Tibial nerve (tissue), 4 donors: Measurements from ENCODE around the gene SBK1.

ENCODE experiments used
- EP300 ChIP-seq, 2 donors: sonication (generic); formaldehyde crosslinking; IDR thresholded peaks; one replicate each; pipeline ENCODE4 v1.6.1; 2017; ENCODE audit warnings: antibody characterized with exemption in 2 of 2, mild to moderate bottlenecking in 1 of 2
- POLR2A ChIP-seq, 2 donors: fragments of 450-650 bp; IDR thresholded peaks; one replicate each; pipeline ENCODE4 v1.6.1; 2017; ENCODE audit warnings: antibody characterized with exemption in 2 of 2, mild to moderate bottlenecking in 2 of 2, moderate library complexity in 2 of 2
- TF ChIP-seq, protein P1 (sequence below), 5 experiments: fragments of 200-600 bp in 3 of 5; fragments of 450-650 bp in 2 of 5; sonication (generic) in 3 of 5; IDR thresholded peaks; one replicate each; pipeline ENCODE4 v1.5.1; 2016 to 2019; ENCODE audit warnings: antibody characterized with exemption in 5 of 5, mild to moderate bottlenecking in 3 of 5, moderate library complexity in 2 of 5

DNA sequence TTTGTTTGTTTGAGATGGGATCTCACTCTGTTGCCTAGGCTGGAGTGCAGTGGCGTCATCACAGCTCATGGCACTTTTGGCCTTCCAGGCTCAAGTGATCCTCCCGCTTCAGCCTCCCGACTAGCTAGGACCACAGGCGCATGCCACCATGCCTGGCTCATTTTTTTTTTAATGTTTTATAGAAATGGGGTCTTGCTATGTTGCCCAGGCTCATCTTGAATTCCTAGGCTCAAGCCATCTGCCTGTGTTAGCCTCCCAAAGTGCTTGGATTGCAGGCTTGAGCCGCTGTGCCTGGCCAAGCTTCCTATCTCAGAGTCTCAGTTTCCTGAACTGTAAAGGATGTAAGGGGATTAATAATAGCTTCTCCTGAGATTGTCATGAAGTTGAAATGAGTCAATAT lies 8.0 kb downstream of the SBK1 start:
- TF ChIP-seq, protein P1, sequence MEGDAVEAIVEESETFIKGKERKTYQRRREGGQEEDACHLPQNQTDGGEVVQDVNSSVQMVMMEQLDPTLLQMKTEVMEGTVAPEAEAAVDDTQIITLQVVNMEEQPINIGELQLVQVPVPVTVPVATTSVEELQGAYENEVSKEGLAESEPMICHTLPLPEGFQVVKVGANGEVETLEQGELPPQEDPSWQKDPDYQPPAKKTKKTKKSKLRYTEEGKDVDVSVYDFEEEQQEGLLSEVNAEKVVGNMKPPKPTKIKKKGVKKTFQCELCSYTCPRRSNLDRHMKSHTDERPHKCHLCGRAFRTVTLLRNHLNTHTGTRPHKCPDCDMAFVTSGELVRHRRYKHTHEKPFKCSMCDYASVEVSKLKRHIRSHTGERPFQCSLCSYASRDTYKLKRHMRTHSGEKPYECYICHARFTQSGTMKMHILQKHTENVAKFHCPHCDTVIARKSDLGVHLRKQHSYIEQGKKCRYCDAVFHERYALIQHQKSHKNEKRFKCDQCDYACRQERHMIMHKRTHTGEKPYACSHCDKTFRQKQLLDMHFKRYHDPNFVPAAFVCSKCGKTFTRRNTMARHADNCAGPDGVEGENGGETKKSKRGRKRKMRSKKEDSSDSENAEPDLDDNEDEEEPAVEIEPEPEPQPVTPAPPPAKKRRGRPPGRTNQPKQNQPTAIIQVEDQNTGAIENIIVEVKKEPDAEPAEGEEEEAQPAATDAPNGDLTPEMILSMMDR (IDR thresholded peaks at IDR 0.05), result no peak
- TF ChIP-seq POLR2A (IDR thresholded peaks at IDR 0.05), result no peak
- TF ChIP-seq EP300 (IDR thresholded peaks at IDR 0.05), result no peak
